Endothelial cell (in vitro differentiated cells): ENCODE measurements around the gene UNKL. TPM values are rescaled to one million over a fixed set of nuclear protein-coding genes. Genes with fewer than 3 reads are reported as not detected.
A peak's percentile ranks its signal among the peaks of the same experiment; 100 is the strongest.

Source experiments
- DNase-seq: peaks from one replicate; pipeline ENCODE4 v3.0.0; 2021; ENCODE audit warnings: low spot score
- H3K27ac Mint-ChIP-seq: one replicate; pipeline ENCODE4 v1.8.0; 2021; ENCODE audit warnings: mixed read lengths, inconsistent platforms; ENCODE audit not compliant: unreplicated experiment
- H3K27me3 Mint-ChIP-seq: one replicate; pipeline ENCODE4 v1.8.0; 2021; ENCODE audit warnings: mild to moderate bottlenecking, moderate library complexity, mixed read lengths, inconsistent platforms; ENCODE audit not compliant: unreplicated experiment
- H3K36me3 Mint-ChIP-seq: one replicate; pipeline ENCODE4 v1.8.0; 2021; ENCODE audit warnings: mild to moderate bottlenecking, low read depth, mixed read lengths, inconsistent platforms; ENCODE audit not compliant: unreplicated experiment
- H3K4me1 Mint-ChIP-seq: one replicate; pipeline ENCODE4 v1.8.0; 2021; ENCODE audit warnings: mild to moderate bottlenecking, mixed read lengths, inconsistent platforms; ENCODE audit not compliant: unreplicated experiment
- H3K4me3 Mint-ChIP-seq: one replicate; pipeline ENCODE4 v1.8.0; 2021; ENCODE audit warnings: mild to moderate bottlenecking, mixed read lengths, inconsistent platforms; ENCODE audit not compliant: unreplicated experiment
- H3K9me3 Mint-ChIP-seq: one replicate; pipeline ENCODE4 v1.8.0; 2021; ENCODE audit warnings: mixed read lengths, inconsistent platforms; ENCODE audit not compliant: unreplicated experiment
- total RNA-seq: library from RNA; stranded (reverse); fragmentation: NEBNext Ultra II Directional; extraction: Animal tissue kit (Norgen Biotek cat#: 25700); gene quantifications from one replicate; pipeline ENCODE4 v1.2.1, GENCODE V29; 2021; ENCODE audit not compliant: unreplicated experiment
- TF ChIP-seq, protein P1 (sequence below): fragments of 200-600 bp; sonication (generic); IDR thresholded peaks from one replicate; pipeline ENCODE4 v1.5.0; 2021; ENCODE audit warnings: antibody characterized with exemption; ENCODE audit not compliant: unreplicated experiment

The UNKL gene
- total RNA-seq, 1 donor from 2014 or later: 30.3 TPM

DNA sequence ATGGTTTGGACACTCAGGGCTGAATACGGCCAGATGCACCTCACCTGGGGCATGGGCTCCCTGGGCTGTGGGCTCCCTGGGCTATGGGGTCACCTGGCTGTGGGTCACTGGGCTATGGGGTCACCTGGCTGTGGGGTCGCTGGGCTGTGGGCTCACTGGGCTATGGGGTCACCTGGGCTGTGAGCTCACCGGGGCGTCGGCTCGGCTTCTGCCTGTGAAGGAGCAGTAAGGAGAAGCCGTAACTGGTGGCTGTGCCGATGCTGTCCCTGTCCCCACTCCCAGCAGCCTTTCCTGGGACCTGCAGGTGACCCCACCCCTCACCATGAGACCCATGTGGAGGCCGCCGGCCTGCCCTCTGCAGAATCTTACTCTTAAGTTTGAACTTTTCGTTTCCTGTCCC is 14.5 kb upstream of the UNKL start:
- Mint-ChIP-seq H3K9me3 (no peaks in the 10 kb centered on the region), H3K4me3 (no peak overlapping the region), H3K36me3 (no peaks in the 10 kb centered on the region), H3K27ac (no peak overlapping the region), H3K27me3 (peaks cover 1% of the 10 kb centered on the region), H3K4me1 (no peaks in the 10 kb centered on the region)
- DNase-seq: no peak
- TF ChIP-seq, protein P1, sequence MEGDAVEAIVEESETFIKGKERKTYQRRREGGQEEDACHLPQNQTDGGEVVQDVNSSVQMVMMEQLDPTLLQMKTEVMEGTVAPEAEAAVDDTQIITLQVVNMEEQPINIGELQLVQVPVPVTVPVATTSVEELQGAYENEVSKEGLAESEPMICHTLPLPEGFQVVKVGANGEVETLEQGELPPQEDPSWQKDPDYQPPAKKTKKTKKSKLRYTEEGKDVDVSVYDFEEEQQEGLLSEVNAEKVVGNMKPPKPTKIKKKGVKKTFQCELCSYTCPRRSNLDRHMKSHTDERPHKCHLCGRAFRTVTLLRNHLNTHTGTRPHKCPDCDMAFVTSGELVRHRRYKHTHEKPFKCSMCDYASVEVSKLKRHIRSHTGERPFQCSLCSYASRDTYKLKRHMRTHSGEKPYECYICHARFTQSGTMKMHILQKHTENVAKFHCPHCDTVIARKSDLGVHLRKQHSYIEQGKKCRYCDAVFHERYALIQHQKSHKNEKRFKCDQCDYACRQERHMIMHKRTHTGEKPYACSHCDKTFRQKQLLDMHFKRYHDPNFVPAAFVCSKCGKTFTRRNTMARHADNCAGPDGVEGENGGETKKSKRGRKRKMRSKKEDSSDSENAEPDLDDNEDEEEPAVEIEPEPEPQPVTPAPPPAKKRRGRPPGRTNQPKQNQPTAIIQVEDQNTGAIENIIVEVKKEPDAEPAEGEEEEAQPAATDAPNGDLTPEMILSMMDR: no peak

DNA sequence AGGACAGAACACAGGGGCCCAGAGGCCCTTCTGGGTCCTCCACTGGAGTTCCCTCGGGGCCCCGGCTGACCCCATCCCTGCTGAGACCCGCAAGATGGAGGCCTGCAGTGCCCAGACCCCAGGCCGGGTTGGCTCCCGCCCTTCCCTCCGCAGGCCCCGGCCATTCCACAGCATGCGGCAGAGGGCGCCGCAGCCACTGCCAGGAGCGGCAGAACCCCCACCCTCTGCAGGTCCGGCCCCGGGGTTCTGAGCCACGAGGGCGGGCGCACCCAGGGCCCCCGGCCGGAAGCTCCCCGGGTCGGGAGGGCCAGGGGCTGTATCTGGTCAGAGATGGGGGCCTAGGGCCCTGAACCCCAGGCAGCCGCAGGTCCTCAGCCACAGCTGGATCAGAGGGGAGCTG is 14.0 kb upstream of the UNKL start:
- H3K4me1 Mint-ChIP-seq: no peaks in the 10 kb centered on the region
- no peak overlapping the region for H3K27ac Mint-ChIP-seq
- H3K27me3 Mint-ChIP-seq: peaks cover 1% of the 10 kb centered on the region
- H3K4me3 Mint-ChIP-seq: no peak overlapping the region
- TF ChIP-seq, protein P1: no peak
- no peaks in the 10 kb centered on the region for H3K9me3 Mint-ChIP-seq
- no peaks in the 10 kb centered on the region for H3K36me3 Mint-ChIP-seq
- peak; percentile 67 for DNase-seq

DNA sequence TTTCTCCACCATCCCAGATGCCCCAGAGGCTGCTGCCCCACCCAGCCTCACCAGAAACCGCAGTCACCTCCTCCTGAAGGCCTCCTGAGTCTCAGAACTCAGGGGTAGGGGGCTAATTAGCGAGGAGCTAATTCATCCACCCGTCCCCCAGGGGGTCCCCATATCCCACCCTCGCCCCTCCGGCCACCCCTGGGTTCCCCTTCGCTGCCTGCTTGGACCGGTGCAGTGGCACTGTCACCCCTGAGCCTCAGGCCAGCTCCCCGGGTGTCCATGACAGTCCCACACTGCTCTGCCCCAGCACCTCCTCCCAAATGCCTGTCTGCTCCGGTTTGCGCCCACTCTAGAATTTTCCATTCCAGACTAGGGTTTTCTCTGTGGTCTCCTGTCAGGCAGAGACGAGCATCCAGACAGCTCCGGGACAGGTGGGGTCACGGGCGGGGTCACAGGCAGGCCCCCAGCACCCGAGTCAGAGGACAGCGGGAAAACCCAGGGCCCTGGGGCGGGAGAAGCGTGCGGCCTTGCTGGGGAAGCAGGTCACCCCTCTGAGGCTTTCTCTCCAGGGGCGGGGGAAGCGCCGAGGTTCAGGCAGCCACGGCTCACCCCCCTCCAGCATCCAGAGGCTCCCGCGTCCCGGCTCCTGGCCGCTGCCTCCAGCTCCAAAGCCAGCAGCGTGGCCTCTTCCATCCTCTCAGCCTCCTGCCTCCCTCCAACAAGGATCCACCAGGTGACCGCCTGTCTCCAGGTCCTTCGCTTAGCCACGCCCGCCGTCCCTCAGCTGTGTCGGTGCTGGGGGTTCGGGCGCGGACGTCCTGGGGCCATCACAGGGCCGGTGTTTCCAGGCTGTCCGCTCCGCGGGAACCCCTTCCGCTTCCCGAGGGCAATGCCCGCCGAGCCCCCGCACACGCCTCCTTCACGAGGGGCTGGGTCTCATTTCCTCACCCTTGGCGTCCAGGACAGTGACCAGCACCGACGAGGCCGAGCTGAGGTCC is 13.3 kb upstream of the UNKL start:
- peaks cover 2% of the 10 kb centered on the region for H3K27me3 Mint-ChIP-seq
- no peak overlapping the region for H3K4me3 Mint-ChIP-seq
- H3K4me1 Mint-ChIP-seq: no peaks in the 10 kb centered on the region
- no peaks in the 10 kb centered on the region for H3K9me3 Mint-ChIP-seq
- H3K27ac Mint-ChIP-seq: no peak overlapping the region
- TF ChIP-seq, protein P1: no peak
- no peak for DNase-seq
- H3K36me3 Mint-ChIP-seq: no peaks in the 10 kb centered on the region

DNA sequence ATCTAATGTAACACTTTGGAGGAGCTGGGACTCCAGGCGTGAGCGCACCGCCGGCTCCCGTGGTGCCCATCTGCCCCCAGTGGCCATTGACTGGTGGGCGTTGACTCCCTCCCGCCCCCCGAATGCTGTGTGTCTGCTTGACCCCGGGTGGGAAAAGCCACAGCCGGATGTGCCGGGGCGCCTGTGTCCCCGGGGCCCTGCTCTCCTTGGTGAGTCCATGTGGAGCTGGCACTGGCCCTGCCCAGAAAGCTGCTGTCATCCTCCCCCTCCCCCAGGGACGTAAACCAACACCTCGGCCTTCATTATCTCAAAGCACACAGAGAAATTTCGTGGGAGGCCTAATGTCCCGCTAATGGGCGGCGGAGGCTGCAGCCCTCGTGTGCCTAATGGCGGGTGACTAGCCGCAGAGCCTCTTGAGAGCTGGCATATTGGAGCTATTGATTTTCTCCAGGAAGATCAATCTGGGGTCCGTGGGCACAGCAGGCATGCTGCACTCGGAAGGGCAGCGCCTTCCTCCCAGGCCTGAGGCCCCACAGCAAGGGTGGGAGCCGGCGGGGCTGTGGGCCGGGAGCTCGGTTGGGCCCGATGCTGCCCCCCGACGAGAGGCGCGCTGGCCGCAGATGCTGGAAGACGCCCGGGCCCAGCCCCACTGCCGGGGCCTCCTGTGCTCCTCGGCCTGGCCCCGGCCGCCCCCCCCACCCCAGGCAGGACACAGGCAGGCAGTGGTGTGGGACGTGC is 12.4 kb upstream of the UNKL start:
- TF ChIP-seq, protein P1: no peak
- Mint-ChIP-seq H3K4me3 (no peak overlapping the region), H3K27ac (no peak overlapping the region), H3K27me3 (peaks cover 4% of the 10 kb centered on the region), H3K4me1 (no peaks in the 10 kb centered on the region), H3K9me3 (no peaks in the 10 kb centered on the region), H3K36me3 (no peaks in the 10 kb centered on the region)
- no peak for DNase-seq
